HUES6 (cell line): ENCODE data around the gene CEP41.

Source experiments
- H3K27ac ChIP-seq: 2 replicates; pipeline ENCODE4 v1.7.0; 2013; ENCODE audit warnings: low read depth, mild to moderate bottlenecking, low read length, inconsistent platforms
- H3K27me3 ChIP-seq: 2 replicates; pipeline ENCODE4 v1.6.1; 2013; ENCODE audit warnings: low read length; ENCODE audit not compliant: control insufficient read depth, insufficient read depth
- H3K36me3 ChIP-seq: 2 replicates; pipeline ENCODE4 v1.6.1; 2013; ENCODE audit warnings: low read length; ENCODE audit not compliant: control insufficient read depth, insufficient read depth
- H3K4me1 ChIP-seq: 2 replicates; pipeline ENCODE4 v1.6.1; 2013; ENCODE audit warnings: low read length; ENCODE audit not compliant: control insufficient read depth, insufficient read depth
- H3K4me3 ChIP-seq: 2 replicates; pipeline ENCODE4 v1.5.1; 2013; ENCODE audit warnings: low read depth, low read length
- H3K9ac ChIP-seq: one replicate; pipeline ENCODE4 v1.6.1; 2013; ENCODE audit warnings: mild to moderate bottlenecking, low read length
- H3K9me3 ChIP-seq: 2 replicates; pipeline ENCODE4 v1.6.1; 2013; ENCODE audit warnings: low read depth, low read length; ENCODE audit not compliant: control insufficient read depth, insufficient read depth

The CEP41 gene

DNA sequence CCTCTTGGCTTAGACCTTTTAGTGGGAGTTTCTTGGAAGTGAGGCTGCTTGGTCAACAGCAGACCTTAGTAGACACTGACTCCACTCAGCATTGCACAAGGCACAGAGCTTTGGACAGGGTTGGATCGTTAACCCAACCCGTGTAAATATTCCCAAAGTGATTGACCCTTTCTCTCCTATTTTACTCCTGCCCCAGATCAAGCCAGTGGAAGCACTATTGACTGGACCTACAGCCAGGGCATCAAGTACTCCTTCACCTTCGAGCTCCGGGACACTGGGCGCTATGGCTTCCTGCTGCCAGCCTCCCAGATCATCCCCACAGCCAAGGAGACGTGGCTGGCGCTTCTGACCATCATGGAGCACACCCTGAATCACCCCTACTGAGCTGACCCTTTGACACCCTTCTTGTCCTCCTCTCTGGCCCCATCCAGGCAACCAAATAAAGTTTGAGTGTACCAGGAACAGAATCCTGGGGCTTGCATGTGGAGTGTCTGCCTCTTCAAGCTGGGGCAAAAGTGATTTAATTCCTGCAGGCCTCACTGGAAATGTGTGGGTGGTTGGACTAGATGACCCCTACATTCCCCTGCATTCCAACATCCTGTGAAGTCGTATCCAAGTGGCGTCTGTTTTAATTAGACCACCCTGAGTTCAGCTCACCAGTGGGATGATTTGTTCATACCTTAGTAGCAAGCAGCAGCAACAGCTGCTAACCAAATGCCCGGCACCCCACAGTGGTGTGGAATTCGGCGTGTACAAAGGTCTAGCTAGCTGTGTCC is 53.0 kb downstream of the CEP41 start:
- H3K4me3 ChIP-seq = no peak overlapping the region
- H3K27ac ChIP-seq = no peak overlapping the region
- peaks cover 7% of the 10 kb centered on the region for H3K9me3 ChIP-seq

DNA sequence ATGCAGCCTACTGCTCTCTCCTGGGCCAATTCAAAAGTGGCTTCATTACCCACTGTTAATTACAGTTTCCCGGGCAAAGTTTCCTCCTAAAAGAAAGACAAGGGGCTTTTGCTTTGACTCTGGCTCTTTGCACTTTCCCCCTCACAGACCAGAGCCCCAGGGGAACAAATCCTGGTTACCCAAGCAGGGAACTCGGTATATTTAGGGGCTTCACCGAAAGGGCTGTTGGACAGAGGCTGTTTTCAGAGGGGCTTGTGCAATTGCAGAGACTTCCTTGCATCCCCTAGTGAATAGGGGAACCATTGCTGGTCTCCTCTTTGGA is 53.5 kb downstream of the CEP41 start:
- Histone ChIP-seq H3K4me1 (no peaks in the 10 kb centered on the region), H3K9me3 (peaks cover 7% of the 10 kb centered on the region), H3K9ac (no peak overlapping the region), H3K27ac (no peak overlapping the region), H3K36me3 (no peaks in the 10 kb centered on the region), H3K27me3 (no peaks in the 10 kb centered on the region), H3K4me3 (no peak overlapping the region)

More for the DNA sequence above, 53.0 kb downstream of the CEP41 start:
- no peaks in the 10 kb centered on the region for H3K36me3 ChIP-seq
- no peak overlapping the region for H3K9ac ChIP-seq
- H3K27me3 ChIP-seq = no peaks in the 10 kb centered on the region
- no peaks in the 10 kb centered on the region; the same call in 1 of the 2 replicates for H3K4me1 ChIP-seq

DNA sequence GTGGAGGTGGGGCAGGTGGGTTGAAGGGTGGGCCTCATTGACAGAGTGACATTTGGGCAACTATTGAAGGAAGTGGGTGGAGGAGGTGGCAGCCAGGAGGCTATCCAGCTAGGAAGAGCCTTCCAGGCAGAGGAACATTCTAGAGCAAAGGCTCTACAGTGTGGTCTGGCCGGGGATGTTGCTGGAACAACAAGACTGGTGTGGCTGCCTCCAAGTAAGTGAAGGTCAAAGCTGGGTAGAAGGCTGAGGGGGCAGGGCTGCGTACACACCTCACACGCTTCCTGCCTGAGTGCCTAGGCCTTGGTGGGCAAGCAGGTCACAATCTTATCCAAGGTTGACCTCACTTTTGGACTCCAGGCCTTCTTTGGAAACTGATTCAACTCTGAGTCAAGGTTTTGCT is 53.9 kb downstream of the CEP41 start:
- Histone ChIP-seq H3K4me3 (no peak overlapping the region), H3K36me3 (no peaks in the 10 kb centered on the region), H3K4me1 (no peaks in the 10 kb centered on the region), H3K9ac (no peak overlapping the region), H3K27me3 (no peaks in the 10 kb centered on the region), H3K9me3 (peaks cover 7% of the 10 kb centered on the region), H3K27ac (no peak overlapping the region)

DNA sequence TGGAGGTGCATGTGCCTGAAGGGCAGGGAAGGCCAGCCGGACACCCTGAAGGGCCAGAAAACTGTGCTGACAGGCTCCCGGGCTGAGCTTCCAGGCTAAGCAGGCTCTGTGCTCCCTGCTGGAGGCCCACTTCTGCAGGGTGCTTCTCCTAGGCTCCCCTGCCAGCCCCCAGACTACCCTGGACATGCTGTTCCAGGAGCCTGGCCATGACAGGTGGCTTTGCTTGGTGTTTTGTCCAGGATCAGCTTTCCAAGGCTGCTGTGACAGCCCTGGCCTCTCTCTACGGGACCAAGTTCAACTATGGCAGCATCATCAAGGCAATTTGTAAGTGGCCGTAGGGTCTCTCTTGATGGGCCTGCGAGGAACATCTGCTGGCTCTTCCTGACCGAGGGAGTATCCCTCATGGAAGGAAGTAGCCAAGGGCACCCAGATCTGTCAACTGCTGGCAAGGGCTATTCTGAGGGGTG is 55.2 kb downstream of the CEP41 start:
- Histone ChIP-seq H3K9ac (no peak overlapping the region), H3K4me3 (no peak overlapping the region), H3K9me3 (peaks cover 7% of the 10 kb centered on the region), H3K36me3 (no peaks in the 10 kb centered on the region), H3K4me1 (peaks cover under 1% of the 10 kb centered on the region; the same call in 1 of the 2 replicates), H3K27me3 (no peaks in the 10 kb centered on the region), H3K27ac (no peak overlapping the region)

DNA sequence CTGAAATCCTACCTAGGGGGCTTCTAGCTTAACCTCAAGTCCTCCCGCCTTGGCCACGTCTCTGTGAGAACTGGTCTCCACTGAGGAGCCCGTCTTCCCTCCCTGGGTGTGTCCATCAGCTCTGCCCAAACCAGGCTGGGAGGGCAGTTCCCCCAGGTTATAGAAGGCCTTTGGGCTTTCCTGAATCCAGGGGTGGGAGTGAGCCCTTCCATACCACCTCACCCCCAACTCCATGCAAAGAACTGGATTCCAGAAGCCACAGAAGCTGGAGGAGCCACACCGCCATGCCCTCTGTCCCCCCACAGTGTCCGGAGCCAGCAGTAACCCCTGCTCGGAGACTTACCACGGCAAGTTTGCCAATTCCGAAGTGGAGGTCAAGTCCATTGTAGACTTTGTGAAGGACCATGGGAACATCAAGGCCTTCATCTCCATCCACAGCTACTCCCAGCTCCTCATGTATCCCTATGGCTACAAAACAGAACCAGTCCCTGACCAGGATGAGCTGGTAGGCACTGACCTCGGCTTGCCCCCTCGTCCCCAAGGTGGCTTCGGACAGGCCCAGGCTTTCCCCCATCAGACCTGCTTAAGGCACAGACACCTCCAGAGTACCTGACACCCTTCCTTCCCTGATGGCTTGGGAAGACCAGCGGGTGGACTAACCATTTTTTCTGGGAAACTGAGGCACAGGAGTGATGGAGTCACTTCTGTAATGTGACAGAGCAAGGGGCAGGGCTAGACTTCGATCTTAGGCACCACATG is 55.8 kb downstream of the CEP41 start:
- no peak overlapping the region for H3K9ac ChIP-seq
- H3K27ac ChIP-seq = no peak overlapping the region
- H3K27me3 ChIP-seq = no peaks in the 10 kb centered on the region
- H3K9me3 ChIP-seq = peaks cover 7% of the 10 kb centered on the region
- H3K4me1 ChIP-seq = peaks cover 7% of the 10 kb centered on the region; the same call in 1 of the 2 replicates
- no peaks in the 10 kb centered on the region for H3K36me3 ChIP-seq
- no peak overlapping the region for H3K4me3 ChIP-seq

DNA sequence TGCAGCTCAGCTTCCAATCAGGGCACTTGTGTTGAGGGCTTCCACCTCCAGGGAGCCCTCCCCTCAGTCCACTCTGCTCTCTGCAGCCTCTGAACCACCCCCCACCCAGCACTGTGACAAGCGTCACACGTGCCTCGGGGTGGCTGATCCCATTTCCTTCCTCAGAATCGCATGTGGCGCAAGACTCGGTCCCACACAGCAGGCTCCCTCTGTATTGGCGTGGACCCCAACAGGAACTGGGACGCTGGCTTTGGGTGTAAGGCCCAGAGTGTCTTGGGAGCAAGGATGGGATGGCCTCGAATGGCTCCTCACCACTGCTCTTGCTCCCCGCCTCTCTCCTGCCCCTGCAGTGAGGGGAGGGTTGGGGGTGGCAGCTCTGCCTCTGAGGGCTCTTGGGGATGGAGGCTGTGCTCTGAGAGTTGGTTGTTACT is 56.4 kb downstream of the CEP41 start:
- no peak overlapping the region for H3K9ac ChIP-seq
- no peaks in the 10 kb centered on the region for H3K36me3 ChIP-seq
- H3K9me3 ChIP-seq = peaks cover 7% of the 10 kb centered on the region
- no peak overlapping the region for H3K4me3 ChIP-seq
- H3K4me1 ChIP-seq = peaks cover 10% of the 10 kb centered on the region; the same call in 1 of the 2 replicates
- no peak overlapping the region for H3K27ac ChIP-seq
- H3K27me3 ChIP-seq = no peaks in the 10 kb centered on the region

DNA sequence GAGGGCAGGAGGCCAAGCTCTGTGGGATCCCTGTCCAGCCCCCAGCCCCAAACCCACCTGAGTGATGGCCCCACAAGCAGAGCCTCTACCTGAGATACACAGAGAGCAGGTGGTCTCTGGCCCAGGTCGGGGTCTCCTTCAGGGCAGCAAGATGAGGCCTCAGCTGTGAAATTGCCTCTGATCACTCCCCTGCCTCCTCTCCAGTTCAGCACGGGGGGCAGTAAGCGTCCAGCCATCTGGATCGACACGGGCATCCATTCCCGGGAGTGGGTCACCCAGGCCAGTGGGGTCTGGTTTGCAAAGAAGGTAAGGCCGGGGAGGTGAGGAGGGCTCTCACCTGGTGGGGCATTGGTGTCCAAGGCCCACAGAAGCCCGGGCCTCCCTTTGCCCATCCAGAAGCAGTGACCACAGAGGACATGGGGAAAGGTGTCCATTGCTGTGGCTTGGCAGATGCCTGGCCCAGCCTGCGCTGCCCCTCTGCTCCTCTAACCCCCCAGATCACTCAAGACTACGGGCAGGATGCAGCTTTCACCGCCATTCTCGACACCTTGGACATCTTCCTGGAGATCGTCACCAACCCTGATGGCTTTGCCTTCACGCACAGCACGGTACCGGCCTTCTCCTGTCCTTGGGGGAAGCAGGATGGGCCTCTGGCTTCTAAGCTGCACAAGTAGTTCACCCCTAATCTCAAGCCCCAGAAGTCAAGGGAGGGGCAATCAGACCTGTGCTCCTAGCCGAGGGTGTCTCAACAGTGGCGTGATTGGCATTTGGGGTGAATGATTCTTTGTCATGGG is 57.4 kb downstream of the CEP41 start:
- Histone ChIP-seq H3K9me3 (peaks cover 3% of the 10 kb centered on the region; the same call in 1 of the 2 replicates), H3K36me3 (no peaks in the 10 kb centered on the region), H3K9ac (no peak overlapping the region), H3K4me1 (peaks cover 10% of the 10 kb centered on the region; the same call in 1 of the 2 replicates), H3K27me3 (no peaks in the 10 kb centered on the region), H3K4me3 (no peak overlapping the region), H3K27ac (no peak overlapping the region)

DNA sequence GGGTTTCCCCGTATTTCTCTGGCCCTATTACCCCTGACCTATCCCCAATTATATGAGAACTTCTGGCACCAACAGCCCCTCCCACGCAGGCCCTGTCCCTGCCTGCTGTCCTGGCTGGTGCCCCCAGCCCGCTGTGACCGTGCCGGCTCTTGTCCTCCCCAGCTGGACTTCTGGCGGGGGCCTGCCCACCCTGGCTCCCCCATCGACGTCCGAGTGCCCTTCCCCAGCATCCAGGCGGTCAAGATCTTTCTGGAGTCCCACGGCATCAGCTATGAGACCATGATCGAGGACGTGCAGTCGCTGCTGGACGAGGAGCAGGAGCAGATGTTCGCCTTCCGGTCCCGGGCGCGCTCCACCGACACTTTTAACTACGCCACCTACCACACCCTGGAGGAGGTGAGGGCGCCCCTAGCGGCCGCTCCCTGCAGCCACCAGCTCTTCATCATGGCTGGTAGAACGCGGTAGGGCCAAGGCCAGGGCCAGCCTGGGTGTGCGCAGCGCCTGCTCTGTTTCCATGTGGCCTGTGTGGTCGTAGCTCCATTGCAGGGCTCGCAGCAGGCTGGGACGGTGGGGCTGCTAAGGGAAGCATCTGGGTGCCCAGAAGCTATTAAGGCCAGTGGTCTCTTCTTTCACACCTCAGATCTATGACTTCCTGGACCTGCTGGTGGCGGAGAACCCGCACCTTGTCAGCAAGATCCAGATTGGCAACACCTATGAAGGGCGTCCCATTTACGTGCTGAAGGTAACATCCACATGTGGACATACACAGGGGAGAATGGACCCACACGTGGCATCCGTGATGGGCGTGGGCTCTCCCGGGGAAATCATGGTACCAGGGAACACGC is 59.1 kb downstream of the CEP41 start:
- no peaks in the 10 kb centered on the region for H3K36me3 ChIP-seq
- H3K27ac ChIP-seq = no peak overlapping the region
- no peak overlapping the region for H3K9ac ChIP-seq

DNA sequence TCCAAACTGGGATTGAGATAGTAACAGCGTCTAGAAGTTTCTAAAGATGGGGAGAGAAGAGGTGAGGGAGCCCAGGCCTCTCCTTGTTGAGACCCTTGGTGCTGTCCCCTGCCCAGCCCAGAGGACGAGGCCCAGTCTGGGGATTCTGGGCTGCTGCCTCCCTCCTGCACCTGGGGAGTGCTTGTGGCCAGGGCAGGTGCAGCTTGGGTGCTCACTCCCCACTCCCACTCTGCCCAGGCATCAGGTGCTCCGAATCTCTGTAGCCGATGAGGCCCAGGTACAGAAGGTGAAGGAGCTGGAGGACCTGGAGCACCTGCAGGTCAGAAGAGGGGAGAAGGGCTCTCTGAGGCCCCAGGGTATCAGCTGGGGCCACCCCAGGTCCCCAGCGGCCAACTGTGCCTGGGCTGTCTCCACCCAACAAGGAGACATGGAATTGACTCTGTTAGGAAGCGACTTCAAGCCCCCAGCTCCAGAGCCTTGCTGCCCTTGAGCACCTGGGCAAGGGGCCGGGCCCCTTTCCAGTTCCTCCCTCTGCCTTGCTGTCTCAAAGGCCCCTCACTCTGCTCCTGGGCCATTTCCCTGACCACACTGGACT is 59.9 kb downstream of the CEP41 start:
- no peaks in the 10 kb centered on the region for H3K27me3 ChIP-seq
- H3K9me3 ChIP-seq = peaks cover 14% of the 10 kb centered on the region
- no peaks in the 10 kb centered on the region for H3K36me3 ChIP-seq
- H3K27ac ChIP-seq = no peak overlapping the region
- H3K4me3 ChIP-seq = no peak overlapping the region
- peaks cover 10% of the 10 kb centered on the region; the same call in 1 of the 2 replicates for H3K4me1 ChIP-seq
- no peak overlapping the region for H3K9ac ChIP-seq

More for the DNA sequence above, 59.1 kb downstream of the CEP41 start:
- Histone ChIP-seq H3K27me3 (no peaks in the 10 kb centered on the region), H3K4me3 (no peak overlapping the region), H3K4me1 (peaks cover 10% of the 10 kb centered on the region; the same call in 1 of the 2 replicates), H3K9me3 (peaks cover 7% of the 10 kb centered on the region)
